OCI-LY1 (cell line): ENCODE measurements around the gene PEX26.
A peak's percentile ranks its signal among the peaks of the same experiment; 100 is the strongest.

Experiments
- H2AFZ ChIP-seq: fragments of 200-600 bp; sonication (generic), shearing (Covaris generic); 2 replicates; pipeline ENCODE4 v1.6.0; 2014; ENCODE audit warnings: antibody characterized with exemption, mild to moderate bottlenecking, low read length
- H3F3A ChIP-seq: fragments of 200-600 bp; sonication (generic), shearing (Covaris generic); 2 replicates; pipeline ENCODE4 v1.6.0; 2014; ENCODE audit warnings: mild to moderate bottlenecking, antibody characterized with exemption, low read length, moderate library complexity; ENCODE audit not compliant: insufficient read depth
- H3K27ac ChIP-seq: fragments of 200-600 bp; sonication (generic); 2 replicates; pipeline ENCODE4 v1.5.1; 2014; ENCODE audit warnings: low read length, mixed run types, mild to moderate bottlenecking, low read depth; ENCODE audit not compliant: poor library complexity, severe bottlenecking
- H3K27me3 ChIP-seq: fragments of 200-600 bp; sonication (generic); 2 replicates; pipeline ENCODE4 v1.6.0; 2014; ENCODE audit warnings: antibody characterized with exemption, mild to moderate bottlenecking, low read length, moderate library complexity; ENCODE audit not compliant: insufficient read depth
- H3K36me3 ChIP-seq: fragments of 200-600 bp; sonication (generic); 2 replicates; pipeline ENCODE4 v1.6.1; 2014; ENCODE audit warnings: mild to moderate bottlenecking, antibody characterized with exemption, low read length, moderate library complexity, mixed read lengths; ENCODE audit not compliant: insufficient read depth
- H3K4me1 ChIP-seq: fragments of 200-600 bp; sonication (generic); 2 replicates; pipeline ENCODE4 v1.5.1; 2014; ENCODE audit warnings: mild to moderate bottlenecking, low read length, moderate library complexity; ENCODE audit not compliant: insufficient read depth, severe bottlenecking
- H3K4me2 ChIP-seq: fragments of 200-600 bp; sonication (generic), shearing (Covaris generic); 2 replicates; pipeline ENCODE4 v1.6.1; 2014; ENCODE audit warnings: low read length
- H3K4me3 ChIP-seq: fragments of 200-600 bp; sonication (generic); 2 replicates; pipeline ENCODE4 v1.5.1; 2014; ENCODE audit warnings: low read length, low read depth, mild to moderate bottlenecking, mixed read lengths; ENCODE audit not compliant: poor library complexity, severe bottlenecking
- H3K79me2 ChIP-seq: fragments of 200-600 bp; shearing (Covaris generic); 2 replicates; pipeline ENCODE4 v1.6.1; 2016; ENCODE audit warnings: mixed run types, low read length, mixed read lengths; ENCODE audit not compliant: insufficient read depth
- H3K9ac ChIP-seq: fragments of 200-600 bp; sonication (generic), shearing (Covaris generic); 2 replicates; pipeline ENCODE4 v1.6.1; 2014; ENCODE audit warnings: mild to moderate bottlenecking, low read length, mixed read lengths
- H3K9me2 ChIP-seq: fragments of 200-600 bp; sonication (generic), shearing (Covaris generic); 2 replicates; pipeline ENCODE4 v1.6.1; 2014; ENCODE audit warnings: low read depth, mild to moderate bottlenecking, low read length, mixed read lengths
- H3K9me3 ChIP-seq: fragments of 200-600 bp; shearing (Covaris generic); 2 replicates; pipeline ENCODE4 v1.6.1; 2014; ENCODE audit warnings: low read length, mixed read lengths
- H4K20me1 ChIP-seq: fragments of 200-600 bp; sonication (generic), shearing (Covaris generic); 2 replicates; pipeline ENCODE4 v1.6.0; 2016; ENCODE audit warnings: mild to moderate bottlenecking, low read length; ENCODE audit not compliant: insufficient read depth
- EZH2 ChIP-seq: fragments of 200-600 bp; sonication (generic), shearing (Covaris generic); IDR thresholded peaks from 2 replicates; pipeline ENCODE4 v1.8.0; 2017; ENCODE audit warnings: borderline replicate concordance, mixed run types, mild to moderate bottlenecking, antibody characterized with exemption, low read length, moderate library complexity, mixed read lengths
- TF ChIP-seq, protein P1 (sequence below): fragments of 200-600 bp; sonication (generic), shearing (Covaris generic); IDR thresholded peaks from 2 replicates; pipeline ENCODE4 v1.5.1; 2017; ENCODE audit warnings: mild to moderate bottlenecking, antibody characterized with exemption, low read length, moderate library complexity, mixed read lengths

PEX26 gene

DNA sequence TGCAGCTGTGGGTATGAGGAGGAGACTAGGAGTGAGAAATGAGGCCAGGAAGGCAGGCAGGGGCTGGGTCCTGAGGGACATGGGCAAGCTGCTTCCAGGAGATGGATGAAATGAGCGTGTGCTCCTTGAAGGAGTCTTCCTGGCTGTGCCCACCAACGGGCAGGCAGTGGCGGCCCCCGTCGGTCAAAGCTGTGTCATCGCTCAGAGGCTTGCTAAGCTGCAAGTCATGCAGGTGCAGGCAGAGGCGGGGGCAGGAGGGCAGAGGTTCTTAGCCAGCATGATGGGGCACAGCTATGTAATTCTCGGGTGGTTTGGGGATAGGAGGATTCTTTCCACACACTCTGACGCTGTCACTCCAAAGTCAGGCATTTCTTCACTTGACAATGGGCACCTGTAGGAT lies 12.5 kb upstream of the PEX26 start:
- no peak overlapping the region for H3K27ac ChIP-seq

DNA sequence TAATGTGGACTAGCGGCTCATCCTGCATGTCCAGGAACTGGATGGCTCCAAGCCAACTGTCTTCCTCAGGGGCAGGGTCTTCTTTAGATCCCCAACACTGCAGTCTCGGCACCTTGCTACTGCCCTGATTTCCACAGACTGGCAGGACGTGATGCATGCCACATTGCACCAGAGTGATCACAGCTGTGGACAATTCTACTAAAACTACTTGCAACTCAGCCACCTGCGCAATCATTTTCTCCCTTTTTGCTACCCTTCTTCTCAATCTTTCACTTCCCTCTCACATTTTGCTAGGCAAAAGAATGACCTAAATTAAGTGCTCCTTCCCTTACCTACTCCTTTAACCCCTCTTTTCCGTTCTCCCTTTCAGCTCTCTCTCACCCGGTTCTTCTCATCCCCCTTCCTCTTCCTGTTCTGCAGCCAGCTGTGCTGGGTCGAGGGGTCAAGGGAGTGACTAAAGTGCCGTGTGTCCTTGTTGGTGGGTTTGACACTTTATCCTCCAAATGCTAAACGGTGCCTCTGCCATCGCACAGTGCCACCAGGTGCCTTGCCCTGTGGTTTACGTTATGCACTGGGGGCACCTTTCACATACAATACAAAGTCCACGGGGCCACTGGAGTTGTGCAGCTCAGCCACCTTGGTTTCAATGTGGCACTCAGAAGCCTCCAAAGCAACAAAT lies 11.5 kb upstream of the PEX26 start:
- H3K36me3 ChIP-seq: no peaks in the 10 kb centered on the region
- H3K79me2 ChIP-seq: no peaks in the 10 kb centered on the region
- no peak overlapping the region for H3K9ac ChIP-seq
- TF ChIP-seq EZH2: no peak
- no peak overlapping the region for H2AFZ ChIP-seq
- peaks cover 17% of the 10 kb centered on the region for H3K4me1 ChIP-seq
- peaks cover 4% of the 10 kb centered on the region; the same call in 1 of the 2 replicates for H3K27me3 ChIP-seq
- no peaks in the 10 kb centered on the region for H3F3A ChIP-seq
- no peak overlapping the region for H3K4me3 ChIP-seq
- H3K9me3 ChIP-seq: no peaks in the 10 kb centered on the region
- no peaks in the 10 kb centered on the region for H3K9me2 ChIP-seq
- H4K20me1 ChIP-seq: no peaks in the 10 kb centered on the region
- peak overlapping the region; percentile 51 for H3K27ac ChIP-seq
- peak overlapping the region; percentile 46 for H3K4me2 ChIP-seq

More for the DNA sequence above, 12.5 kb upstream of the PEX26 start:
- H3K4me2 ChIP-seq: peak overlapping the region; percentile 46
- no peaks in the 10 kb centered on the region for H3K36me3 ChIP-seq
- H3K9me3 ChIP-seq: no peaks in the 10 kb centered on the region
- peaks cover 4% of the 10 kb centered on the region; the same call in 1 of the 2 replicates for H3K27me3 ChIP-seq
- H4K20me1 ChIP-seq: no peaks in the 10 kb centered on the region
- H3K9ac ChIP-seq: no peak overlapping the region
- no peak overlapping the region for H3K4me3 ChIP-seq
- peaks cover 17% of the 10 kb centered on the region for H3K4me1 ChIP-seq
- H3K79me2 ChIP-seq: no peaks in the 10 kb centered on the region
- H2AFZ ChIP-seq: no peak overlapping the region
- TF ChIP-seq EZH2: no peak
- TF ChIP-seq, protein P1, sequence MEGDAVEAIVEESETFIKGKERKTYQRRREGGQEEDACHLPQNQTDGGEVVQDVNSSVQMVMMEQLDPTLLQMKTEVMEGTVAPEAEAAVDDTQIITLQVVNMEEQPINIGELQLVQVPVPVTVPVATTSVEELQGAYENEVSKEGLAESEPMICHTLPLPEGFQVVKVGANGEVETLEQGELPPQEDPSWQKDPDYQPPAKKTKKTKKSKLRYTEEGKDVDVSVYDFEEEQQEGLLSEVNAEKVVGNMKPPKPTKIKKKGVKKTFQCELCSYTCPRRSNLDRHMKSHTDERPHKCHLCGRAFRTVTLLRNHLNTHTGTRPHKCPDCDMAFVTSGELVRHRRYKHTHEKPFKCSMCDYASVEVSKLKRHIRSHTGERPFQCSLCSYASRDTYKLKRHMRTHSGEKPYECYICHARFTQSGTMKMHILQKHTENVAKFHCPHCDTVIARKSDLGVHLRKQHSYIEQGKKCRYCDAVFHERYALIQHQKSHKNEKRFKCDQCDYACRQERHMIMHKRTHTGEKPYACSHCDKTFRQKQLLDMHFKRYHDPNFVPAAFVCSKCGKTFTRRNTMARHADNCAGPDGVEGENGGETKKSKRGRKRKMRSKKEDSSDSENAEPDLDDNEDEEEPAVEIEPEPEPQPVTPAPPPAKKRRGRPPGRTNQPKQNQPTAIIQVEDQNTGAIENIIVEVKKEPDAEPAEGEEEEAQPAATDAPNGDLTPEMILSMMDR: no peak
- no peaks in the 10 kb centered on the region for H3K9me2 ChIP-seq
- H3F3A ChIP-seq: no peaks in the 10 kb centered on the region

DNA sequence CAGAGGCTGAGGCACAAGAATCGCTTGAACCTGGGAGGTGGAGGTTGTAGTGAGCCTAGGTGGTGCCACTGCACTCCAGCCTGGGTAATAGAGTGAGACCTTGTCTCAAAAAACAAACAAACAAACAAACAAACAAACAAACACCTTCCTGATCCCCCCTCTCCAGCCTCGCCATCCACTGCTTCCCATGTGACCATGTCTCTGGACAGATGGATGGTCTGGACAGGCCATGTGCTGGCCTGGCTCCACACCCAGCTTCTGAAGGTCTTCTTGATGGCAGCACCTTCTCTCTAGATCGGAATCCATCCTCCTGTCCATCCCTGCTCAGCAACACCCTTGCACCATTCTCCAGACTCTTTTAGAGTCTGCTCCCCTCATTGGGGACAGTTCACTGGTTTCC lies 10.7 kb upstream of the PEX26 start:
- Histone ChIP-seq H3K27me3 (peaks cover 4% of the 10 kb centered on the region; the same call in 1 of the 2 replicates), H3K27ac (peak overlapping the region; percentile 51), H3K36me3 (no peaks in the 10 kb centered on the region), H3K4me2 (no peak overlapping the region), H3K4me1 (peaks cover 21% of the 10 kb centered on the region), H3K79me2 (no peaks in the 10 kb centered on the region), H3K9me3 (no peaks in the 10 kb centered on the region), H3K9ac (no peak overlapping the region), H2AFZ (no peak overlapping the region), H4K20me1 (no peaks in the 10 kb centered on the region), H3K9me2 (no peaks in the 10 kb centered on the region), H3F3A (no peaks in the 10 kb centered on the region), H3K4me3 (no peak overlapping the region)
- TF ChIP-seq, protein P1: no peak
- TF ChIP-seq EZH2: no peak
